Neural progenitor cell (in vitro differentiated cells): ENCODE results near the gene ZRANB3.

Source experiments
- CTCF ChIP-seq: fragments of 200-600 bp; sonication (generic); IDR thresholded peaks from 2 replicates; pipeline ENCODE4 v1.5.1; 2017; ENCODE audit warnings: antibody characterized with exemption, mild to moderate bottlenecking
- EZH2 ChIP-seq: fragments of 200-600 bp; sonication (generic); IDR thresholded peaks from 2 replicates; pipeline ENCODE4 v1.6.1; 2017; ENCODE audit warnings: antibody characterized with exemption, mild to moderate bottlenecking, moderate library complexity
- EZH2phosphoT487 ChIP-seq: fragments of 200-600 bp; sonication (generic); IDR thresholded peaks from 2 replicates; pipeline ENCODE4 v1.6.1; 2017; ENCODE audit warnings: antibody characterized with exemption

- TF ChIP-seq CTCF (no peak), EZH2 (no peak), EZH2phosphoT487 (no peak)
Observed at GRCh38 chr2:135227386-135227785, 303.6 kb downstream of the ZRANB3 start.
